Cardiac septum (tissue), 1 donor: ENCODE data around the gene HS1BP3. TPM values are rescaled to one million over a fixed set of nuclear protein-coding genes. Genes with fewer than 3 reads are reported as not detected.

ENCODE experiments used
- DNase-seq: peaks from one replicate; pipeline ENCODE4 v3.0.0-alpha.2; 2020; ENCODE audit warnings: low spot score
- intact Hi-C: fragments of 100-400 bp; cut with DNase I; formaldehyde crosslinking; loops from one replicate; pipeline ENCODE4 v1.14.0; 2022
- total RNA-seq: library from RNA; stranded (reverse); fragmentation: NEBNext Ultra II Directional; extraction: Animal tissue kit (Norgen Biotek cat#: 25700); gene quantifications from one replicate; pipeline ENCODE4 v1.2.1, GENCODE V29; 2021
- donor health status: DM: no; HTN: no; CAD: no.

Gene HS1BP3
- total RNA-seq, 1 donor from 2014 or later, result 15.6 TPM

- DNase-seq, result peak; percentile 77
- intact Hi-C loops, result loop anchor here (10.0 kb wide), 2 partner anchors 158 to 448 kb away; partner anchors contain the start of gene LDAH
Measured at GRCh38 chr2:20666304-20667150, 15.6 kb upstream of the HS1BP3 start, which contains the start of gene GDF7. TSS of gene GDF7 (plus strand) at chr2:20667144. CDS start at chr2:20667240, 96 bp downstream.

- intact Hi-C loops, result loop anchor here (10.0 kb wide), 2 partner anchors 159 to 449 kb away; partner anchors contain the start of gene LDAH
- peak; percentile 53 for DNase-seq
Measured at GRCh38 chr2:20666005-20666303, 15.1 kb upstream of the HS1BP3 start.

GRCh38 chr2:20665243-20666004 is 14.5 kb upstream of the HS1BP3 start:
- intact Hi-C loops, result loop anchor here (10.0 kb wide), 2 partner anchors 159 to 449 kb away; partner anchors contain the start of gene LDAH
- peak; percentile 71 for DNase-seq

GRCh38 chr2:20664431-20665242 is 13.7 kb upstream of the HS1BP3 start:
- DNase-seq, result peak; percentile 59
- intact Hi-C loops, result loop anchor here (10.0 kb wide), 2 partner anchors 160 to 450 kb away; partner anchors contain the start of gene LDAH

GRCh38 chr2:20664071-20664390 is 13.1 kb upstream of the HS1BP3 start:
- no peak for DNase-seq
- intact Hi-C loops, result loop anchor here (10.0 kb wide), 2 partner anchors 161 to 451 kb away; partner anchors contain the start of gene LDAH

- intact Hi-C loops, result loop anchor here (10.0 kb wide), 2 partner anchors 161 to 451 kb away; partner anchors contain the start of gene LDAH
- DNase-seq, result peak; percentile 59
Measured at GRCh38 chr2:20663196-20664070, 12.5 kb upstream of the HS1BP3 start.

GRCh38 chr2:20662308-20662937 is 11.5 kb upstream of the HS1BP3 start:
- intact Hi-C loops, result loop anchor here (10.0 kb wide), 2 partner anchors 162 to 452 kb away; partner anchors contain the start of gene LDAH
- peak; percentile 72 for DNase-seq

- intact Hi-C loops, result loop anchor here (1.0 to 10.0 kb wide), 3 partner anchors 163 to 453 kb away; partner anchors contain the start of gene LDAH
- peak; percentile 84 for DNase-seq
Measured at GRCh38 chr2:20661421-20662307, 10.8 kb upstream of the HS1BP3 start.

GRCh38 chr2:20660506-20661420 is 9.9 kb upstream of the HS1BP3 start:
- DNase-seq, result peak; percentile 38

GRCh38 chr2:20657522-20658235 is 6.8 kb upstream of the HS1BP3 start:
- intact Hi-C loops, result no loop called here

More at GRCh38 chr2:20660506-20661420, 9.9 kb upstream of the HS1BP3 start:
- intact Hi-C loops, result loop anchor here (1.0 to 10.0 kb wide), 3 partner anchors 164 to 454 kb away; partner anchors contain the start of gene LDAH

GRCh38 chr2:20656561-20656960 is 5.7 kb upstream of the HS1BP3 start:
- DNase-seq, result no peak
- intact Hi-C loops, result no loop called here

More at GRCh38 chr2:20657522-20658235, 6.8 kb upstream of the HS1BP3 start:
- DNase-seq, result no peak

GRCh38 chr2:20654535-20654813 is 3.6 kb upstream of the HS1BP3 start:
- DNase-seq, result no peak
- intact Hi-C loops, result no loop called here

GRCh38 chr2:20653695-20654534 is 3.0 kb upstream of the HS1BP3 start:
- intact Hi-C loops, result no loop called here
- no peak for DNase-seq
